ENCODE measurements around the gene VN1R5.
"Not testable (repeated sequence)": the region's sequence is repeated elsewhere in the genome, so short reads cannot be mapped to it uniquely, and the experiment has no call there.

VN1R5 gene

GRCh38 chr1:247243524-247244137, 12.2 kb upstream of the VN1R5 start:
- TF ChIP-seq ZNF274 (IDR thresholded peaks at IDR 0.05; ENCODE audit: low read depth, low read length): no peak
- H3K4me3 ChIP-seq (ENCODE audit: low read length): no peak overlapping the region

- TF ChIP-seq ZNF274 (IDR thresholded peaks at IDR 0.05; ENCODE audit: low read depth, low read length): no peak
- no peak overlapping the region for H3K4me3 ChIP-seq (ENCODE audit: low read length)
These were observed 9.4 kb upstream of the VN1R5 start for GRCh38 chr1:247246325-247247115.

GRCh38 chr1:247247568-247247967, 8.3 kb upstream of the VN1R5 start:
- no peak overlapping the region for H3K4me3 ChIP-seq (ENCODE audit: low read length)
- TF ChIP-seq ZNF274 (IDR thresholded peaks at IDR 0.05; ENCODE audit: low read depth, low read length): no peak

- TF ChIP-seq ZNF274 (IDR thresholded peaks at IDR 0.05; ENCODE audit: low read depth, low read length): no peak
- H3K4me3 ChIP-seq (ENCODE audit: low read length): no peak overlapping the region
These were observed 10.2 kb downstream of the VN1R5 start for GRCh38 chr1:247266053-247266452.

GRCh38 chr1:247268390-247269045, 12.6 kb downstream of the VN1R5 start:
- TF ChIP-seq ZNF274 (IDR thresholded peaks at IDR 0.05; ENCODE audit: low read depth, low read length): no peak
- no peak overlapping the region for H3K4me3 ChIP-seq (ENCODE audit: low read length)

- TF ChIP-seq ZNF274 (IDR thresholded peaks at IDR 0.05; ENCODE audit: low read depth, low read length): no peak
- no peak overlapping the region for H3K4me3 ChIP-seq (ENCODE audit: low read length)
These were observed 13.3 kb downstream of the VN1R5 start for GRCh38 chr1:247269133-247269532.

- H3K4me3 ChIP-seq (ENCODE audit: low read length): no peak overlapping the region
- no peak for TF ChIP-seq ZNF274 (IDR thresholded peaks at IDR 0.05; ENCODE audit: low read depth, low read length)
These were observed 14.1 kb downstream of the VN1R5 start for GRCh38 chr1:247270003-247270402.

- no peak for TF ChIP-seq ZNF274 (IDR thresholded peaks at IDR 0.05; ENCODE audit: low read depth, low read length)
- no peak overlapping the region for H3K4me3 ChIP-seq (ENCODE audit: low read length)
These were observed 17.1 kb downstream of the VN1R5 start for GRCh38 chr1:247273013-247273412.

GRCh38 chr1:247274605-247275256, 18.9 kb downstream of the VN1R5 start:
- no peak overlapping the region for H3K4me3 ChIP-seq (ENCODE audit: low read length)
- TF ChIP-seq ZNF274 (IDR thresholded peaks at IDR 0.05; ENCODE audit: low read depth, low read length): no peak

- no peak overlapping the region for H3K4me3 ChIP-seq (ENCODE audit: low read length)
- no peak for TF ChIP-seq ZNF274 (IDR thresholded peaks at IDR 0.05; ENCODE audit: low read depth, low read length)
These were observed 21.3 kb downstream of the VN1R5 start for GRCh38 chr1:247277191-247277590.

GRCh38 chr1:247281001-247281574, 25.2 kb downstream of the VN1R5 start:
- TF ChIP-seq ZNF274 (IDR thresholded peaks at IDR 0.05; ENCODE audit: low read depth, low read length): no peak
- H3K4me3 ChIP-seq (ENCODE audit: low read length): no peak overlapping the region

GRCh38 chr1:247286134-247286670, 30.3 kb downstream of the VN1R5 start:
- H3K4me3 ChIP-seq (ENCODE audit: low read length): no peak overlapping the region
- TF ChIP-seq ZNF274 (IDR thresholded peaks at IDR 0.05; ENCODE audit: low read depth, low read length): no peak

- TF ChIP-seq ZNF274 (IDR thresholded peaks at IDR 0.05; ENCODE audit: low read depth, low read length): no peak
- H3K4me3 ChIP-seq (ENCODE audit: low read length): no peak overlapping the region
These were observed 31.6 kb downstream of the VN1R5 start for GRCh38 chr1:247287460-247287859.

GRCh38 chr1:247288341-247288740, 32.5 kb downstream of the VN1R5 start:
- H3K4me3 ChIP-seq (ENCODE audit: low read length): no peak overlapping the region

GRCh38 chr1:247289274-247289892, 33.5 kb downstream of the VN1R5 start:
- not testable (repeated sequence) for H3K4me3 ChIP-seq (ENCODE audit: low read length)

More at GRCh38 chr1:247288341-247288740, 32.5 kb downstream of the VN1R5 start:
- TF ChIP-seq ZNF274 (IDR thresholded peaks at IDR 0.05; ENCODE audit: low read depth, low read length): no peak
